ENCODE measurements around the gene OPTC. TPM values are rescaled to one million over a fixed set of nuclear protein-coding genes. Genes with fewer than 3 reads are reported as not detected.
A peak's percentile ranks its signal among the peaks of the same experiment; 100 is the strongest.
"Not testable (repeated sequence)": the region's sequence is repeated elsewhere in the genome, so short reads cannot be mapped to it uniquely, and the experiment has no call there.

OPTC gene, protein sequence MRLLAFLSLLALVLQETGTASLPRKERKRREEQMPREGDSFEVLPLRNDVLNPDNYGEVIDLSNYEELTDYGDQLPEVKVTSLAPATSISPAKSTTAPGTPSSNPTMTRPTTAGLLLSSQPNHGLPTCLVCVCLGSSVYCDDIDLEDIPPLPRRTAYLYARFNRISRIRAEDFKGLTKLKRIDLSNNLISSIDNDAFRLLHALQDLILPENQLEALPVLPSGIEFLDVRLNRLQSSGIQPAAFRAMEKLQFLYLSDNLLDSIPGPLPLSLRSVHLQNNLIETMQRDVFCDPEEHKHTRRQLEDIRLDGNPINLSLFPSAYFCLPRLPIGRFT
- polyA plus RNA-seq (2013, experiment 1 of 2) = 0.42 TPM
- 0.55 TPM for polyA plus RNA-seq (2013, experiment 2 of 2)

DNA sequence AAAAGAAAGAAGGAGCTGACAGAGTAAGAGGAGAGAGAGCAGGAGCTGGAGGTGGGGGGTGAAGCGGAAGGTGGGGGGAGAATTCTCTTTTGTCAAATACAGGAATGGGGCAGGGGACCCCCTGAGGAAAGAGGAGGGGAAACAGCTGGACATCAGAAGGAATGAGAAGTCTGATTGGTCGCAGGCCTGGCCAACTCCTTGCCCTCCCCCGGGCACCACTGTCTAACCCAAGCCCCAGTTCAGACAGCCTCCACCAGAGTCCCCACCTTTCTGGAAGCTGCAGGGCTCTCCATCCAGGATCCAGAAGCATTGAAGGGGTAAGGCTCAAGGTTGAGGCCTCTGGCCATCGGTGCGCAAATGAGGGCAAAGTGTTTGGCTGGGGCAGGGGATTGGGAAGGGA lies at the start of gene OPTC:
TSS of gene OPTC (plus strand) at position 253 of the 400 bp plus-strand sequence. CDS start 1,853 bp downstream, outside the sequence.
- peaks cover 13% of the 10 kb centered on the region for H3K4me1 ChIP-seq (ENCODE audit: control insufficient read depth, low read depth, low read length)
- H2BK15ac ChIP-seq (replicated peaks; ENCODE audit: low read depth) = no peak within 1 kb of the TSS
- H4K8ac ChIP-seq (ENCODE audit: low read depth, low read length) = no peak within 1 kb of the TSS
- H3K23ac ChIP-seq (ENCODE audit: low read length) = no peak within 1 kb of the TSS
- no peak within 1 kb of the TSS for H3K4me2 ChIP-seq (ENCODE audit: low read length)
- no peak within 1 kb of the TSS for H2AK5ac ChIP-seq (ENCODE audit: low read length)
- no peaks in the 10 kb centered on the region for H3K79me1 ChIP-seq (ENCODE audit: low read length)
- H3K27me3 ChIP-seq (ENCODE audit: insufficient read depth, low read length, poor library complexity) = no peaks in the 10 kb centered on the region
- no peak within 1 kb of the TSS for H3K18ac ChIP-seq (ENCODE audit: low read length)
- H3K4ac ChIP-seq (ENCODE audit: low read depth, low read length) = no peak within 1 kb of the TSS
- no peak within 1 kb of the TSS for H3K9ac ChIP-seq (ENCODE audit: low read length)
- no peak within 1 kb of the TSS for H4K5ac ChIP-seq (ENCODE audit: low read length)
- no peaks in the 10 kb centered on the region for H3K36me3 ChIP-seq (ENCODE audit: control insufficient read depth, insufficient read depth, low read length)
- no peak for DNase-seq
- WGBS (ENCODE audit: extremely low coverage, insufficient coverage, low lambda C conversion rate) = no CpG with 5 or more reads among the region's 5 CpGs
- H3K79me2 ChIP-seq (ENCODE audit: control insufficient read depth, insufficient read depth, low read length) = no peaks in the 10 kb centered on the region
- no peak within 1 kb of the TSS for H2BK120ac ChIP-seq (ENCODE audit: low read depth, low read length)
- no peak within 1 kb of the TSS for H3K4me3 ChIP-seq (ENCODE audit: low read length)
- no peak within 1 kb of the TSS for H2BK5ac ChIP-seq (ENCODE audit: low read length)
- no peak within 1 kb of the TSS for H3K56ac ChIP-seq (ENCODE audit: low read length)
- no peak within 1 kb of the TSS for H3K27ac ChIP-seq (ENCODE audit: low read depth, low read length)

GRCh38 chr1:203444171-203444576 lies 49.8 kb upstream of the OPTC start:
- no peaks in the 10 kb centered on the region for H3K27me3 ChIP-seq (ENCODE audit: insufficient read depth, low read length, poor library complexity)
- no peak overlapping the region for H3K4me3 ChIP-seq (ENCODE audit: low read length)
- no peaks in the 10 kb centered on the region for H3K36me3 ChIP-seq (ENCODE audit: control insufficient read depth, insufficient read depth, low read length)
- no peak overlapping the region for H3K56ac ChIP-seq (ENCODE audit: low read length)
- H2BK5ac ChIP-seq (ENCODE audit: low read length) = no peak overlapping the region
- H3K27ac ChIP-seq (ENCODE audit: low read depth, low read length) = no peak overlapping the region
- WGBS (ENCODE audit: extremely low coverage, insufficient coverage, low lambda C conversion rate) = no CpG with 5 or more reads among the region's 1 CpG
- no peak overlapping the region for H3K9ac ChIP-seq (ENCODE audit: low read length)
- no peak for DNase-seq
- no peak overlapping the region for H2BK15ac ChIP-seq (replicated peaks; ENCODE audit: low read depth)
- no peak overlapping the region for H4K8ac ChIP-seq (ENCODE audit: low read depth, low read length)
- no peak overlapping the region for H3K18ac ChIP-seq (ENCODE audit: low read length)
- no peak overlapping the region for H2AK5ac ChIP-seq (ENCODE audit: low read length)
- no peak overlapping the region for H3K4ac ChIP-seq (ENCODE audit: low read depth, low read length)
- no peak overlapping the region for H3K4me2 ChIP-seq (ENCODE audit: low read length)
- peaks cover 3% of the 10 kb centered on the region for H3K4me1 ChIP-seq (ENCODE audit: control insufficient read depth, low read depth, low read length)
- H4K5ac ChIP-seq (ENCODE audit: low read length) = no peak overlapping the region
- no peaks in the 10 kb centered on the region for H3K79me1 ChIP-seq (ENCODE audit: low read length)
- no peaks in the 10 kb centered on the region for H3K79me2 ChIP-seq (ENCODE audit: control insufficient read depth, insufficient read depth, low read length)
- no peak overlapping the region for H2BK120ac ChIP-seq (ENCODE audit: low read depth, low read length)
- no peak overlapping the region for H3K23ac ChIP-seq (ENCODE audit: low read length)

GRCh38 chr1:203447151-203447550 lies 46.8 kb upstream of the OPTC start:
- Histone ChIP-seq H3K56ac (ENCODE audit: low read length) (no peak overlapping the region), H4K8ac (ENCODE audit: low read depth, low read length) (no peak overlapping the region), H3K4me2 (ENCODE audit: low read length) (no peak overlapping the region), H3K79me2 (ENCODE audit: control insufficient read depth, insufficient read depth, low read length) (no peaks in the 10 kb centered on the region), H3K18ac (ENCODE audit: low read length) (peak overlapping the region; percentile 16), H3K79me1 (ENCODE audit: low read length) (no peaks in the 10 kb centered on the region), H3K4ac (ENCODE audit: low read depth, low read length) (no peak overlapping the region), H2BK15ac (replicated peaks; ENCODE audit: low read depth) (no peak overlapping the region), H3K4me3 (ENCODE audit: low read length) (no peak overlapping the region), H2BK5ac (ENCODE audit: low read length) (no peak overlapping the region), H2AK5ac (ENCODE audit: low read length) (no peak overlapping the region), H3K9ac (ENCODE audit: low read length) (no peak overlapping the region), H2BK120ac (ENCODE audit: low read depth, low read length) (no peak overlapping the region), H3K27me3 (ENCODE audit: insufficient read depth, low read length, poor library complexity) (no peaks in the 10 kb centered on the region), H3K23ac (ENCODE audit: low read length) (no peak overlapping the region), H4K5ac (ENCODE audit: low read length) (no peak overlapping the region), H3K36me3 (ENCODE audit: control insufficient read depth, insufficient read depth, low read length) (no peaks in the 10 kb centered on the region), H3K27ac (ENCODE audit: low read depth, low read length) (no peak overlapping the region), H3K4me1 (ENCODE audit: control insufficient read depth, low read depth, low read length) (peaks cover 7% of the 10 kb centered on the region)
- DNase-seq = no peak
- 100% methylated on average over 1 of the region's 2 CpGs for WGBS (ENCODE audit: extremely low coverage, insufficient coverage, low lambda C conversion rate)

GRCh38 chr1:203447598-203447997 lies 46.4 kb upstream of the OPTC start:
- H3K4ac ChIP-seq (ENCODE audit: low read depth, low read length); H2AK5ac ChIP-seq (ENCODE audit: low read length); H2BK15ac ChIP-seq (replicated peaks; ENCODE audit: low read depth); H2BK5ac ChIP-seq (ENCODE audit: low read length); H4K8ac ChIP-seq (ENCODE audit: low read depth, low read length); H3K4me3 ChIP-seq (ENCODE audit: low read length); H3K9ac ChIP-seq (ENCODE audit: low read length); H3K56ac ChIP-seq (ENCODE audit: low read length); H3K23ac ChIP-seq (ENCODE audit: low read length); H3K36me3 ChIP-seq (ENCODE audit: control insufficient read depth, insufficient read depth, low read length); DNase-seq; H3K79me2 ChIP-seq (ENCODE audit: control insufficient read depth, insufficient read depth, low read length); H3K4me2 ChIP-seq (ENCODE audit: low read length); H4K5ac ChIP-seq (ENCODE audit: low read length); H3K4me1 ChIP-seq (ENCODE audit: control insufficient read depth, low read depth, low read length); H3K79me1 ChIP-seq (ENCODE audit: low read length); H3K27me3 ChIP-seq (ENCODE audit: insufficient read depth, low read length, poor library complexity); H2BK120ac ChIP-seq (ENCODE audit: low read depth, low read length); H3K27ac ChIP-seq (ENCODE audit: low read depth, low read length); H3K18ac ChIP-seq (ENCODE audit: low read length): not testable (repeated sequence)
- WGBS (ENCODE audit: extremely low coverage, insufficient coverage, low lambda C conversion rate) = no CpG with 5 or more reads among the region's 1 CpG

- H3K36me3 ChIP-seq (ENCODE audit: control insufficient read depth, insufficient read depth, low read length) = no peaks in the 10 kb centered on the region
- no peak overlapping the region for H3K18ac ChIP-seq (ENCODE audit: low read length)
- peaks cover 9% of the 10 kb centered on the region for H3K4me1 ChIP-seq (ENCODE audit: control insufficient read depth, low read depth, low read length)
- H3K27me3 ChIP-seq (ENCODE audit: insufficient read depth, low read length, poor library complexity) = no peaks in the 10 kb centered on the region
- H4K5ac ChIP-seq (ENCODE audit: low read length) = no peak overlapping the region
- peak; percentile 87 for DNase-seq
- peak overlapping the region; percentile 11 for H3K27ac ChIP-seq (ENCODE audit: low read depth, low read length)
- H3K4ac ChIP-seq (ENCODE audit: low read depth, low read length) = no peak overlapping the region
- no peak overlapping the region for H2BK120ac ChIP-seq (ENCODE audit: low read depth, low read length)
- H3K4me3 ChIP-seq (ENCODE audit: low read length) = no peak overlapping the region
- H3K56ac ChIP-seq (ENCODE audit: low read length) = peak overlapping the region; percentile 46
- H2BK5ac ChIP-seq (ENCODE audit: low read length) = no peak overlapping the region
- H3K79me1 ChIP-seq (ENCODE audit: low read length) = no peaks in the 10 kb centered on the region
- WGBS (ENCODE audit: extremely low coverage, insufficient coverage, low lambda C conversion rate) = no CpG with 5 or more reads among the region's 9 CpGs
- H3K9ac ChIP-seq (ENCODE audit: low read length) = no peak overlapping the region
- peak overlapping the region; percentile 7 for H3K23ac ChIP-seq (ENCODE audit: low read length)
- H2AK5ac ChIP-seq (ENCODE audit: low read length) = no peak overlapping the region
- no peaks in the 10 kb centered on the region for H3K79me2 ChIP-seq (ENCODE audit: control insufficient read depth, insufficient read depth, low read length)
- H4K8ac ChIP-seq (ENCODE audit: low read depth, low read length) = no peak overlapping the region
- H3K4me2 ChIP-seq (ENCODE audit: low read length) = no peak overlapping the region
- no peak overlapping the region for H2BK15ac ChIP-seq (replicated peaks; ENCODE audit: low read depth)
Measured at GRCh38 chr1:203448521-203449061, 45.4 kb upstream of the OPTC start.
